Nephron progenitor cell (in vitro differentiated cells): ENCODE results near the gene IFNA14.

Experiments
- DNase-seq: peaks from one replicate; pipeline ENCODE4 v3.0.0; 2021
- H3K27ac Mint-ChIP-seq: 2 replicates; pipeline ENCODE4 v1.8.0; 2021; ENCODE audit warnings: mild to moderate bottlenecking, moderate library complexity, mixed read lengths
- H3K27me3 Mint-ChIP-seq: 2 replicates; pipeline ENCODE4 v1.8.0; 2021; ENCODE audit warnings: mild to moderate bottlenecking, low read depth, mixed read lengths; ENCODE audit not compliant: poor library complexity
- H3K36me3 Mint-ChIP-seq: 2 replicates; pipeline ENCODE4 v1.8.0; 2021; ENCODE audit warnings: low read depth, mixed read lengths
- H3K4me1 Mint-ChIP-seq: 2 replicates; pipeline ENCODE4 v1.8.0; 2021; ENCODE audit warnings: mixed read lengths
- H3K4me3 Mint-ChIP-seq: 2 replicates; pipeline ENCODE4 v1.8.0; 2021; ENCODE audit warnings: mild to moderate bottlenecking, moderate library complexity, mixed read lengths
- H3K9me3 Mint-ChIP-seq: 2 replicates; pipeline ENCODE4 v1.8.0; 2021; ENCODE audit warnings: mild to moderate bottlenecking, moderate library complexity, mixed read lengths
- TF ChIP-seq, protein P1 (sequence below): fragments of 200-600 bp; sonication (generic); IDR thresholded peaks from 2 replicates; pipeline ENCODE4 v1.5.0; 2021; ENCODE audit warnings: antibody characterized with exemption

IFNA14 gene

DNA sequence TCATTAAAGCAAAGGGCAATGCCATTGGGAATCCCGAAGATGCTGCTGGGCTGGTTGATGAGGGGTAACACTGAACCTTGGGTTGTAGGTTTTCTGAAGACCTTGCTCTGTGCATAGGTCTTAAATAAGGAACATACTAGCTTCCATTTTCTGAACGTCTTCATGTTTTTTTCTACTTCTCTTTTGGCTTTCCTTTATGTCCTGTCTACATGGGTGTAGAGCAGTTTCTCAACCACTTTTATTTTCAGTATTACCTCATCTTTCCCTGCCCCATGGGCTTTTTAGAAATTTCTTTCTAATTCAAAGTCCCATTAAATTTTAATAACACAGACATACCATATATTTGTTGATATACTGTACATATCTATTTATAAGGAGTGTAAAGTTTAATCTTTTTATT is at the start of gene IFNA14:
Gene IFNA14, minus strand, starts transcription at position 95 of the 400 bp plus-strand sequence. Its CDS starts 70 bp downstream, at position 25.
- H3K4me1 Mint-ChIP-seq, result no peaks in the 10 kb centered on the region
- H3K9me3 Mint-ChIP-seq, result no peaks in the 10 kb centered on the region
- no peaks in the 10 kb centered on the region for H3K36me3 Mint-ChIP-seq
- H3K4me3 Mint-ChIP-seq, result no peak within 1 kb of the TSS
- peaks cover 20% of the 10 kb centered on the region for H3K27me3 Mint-ChIP-seq
- TF ChIP-seq, protein P1, sequence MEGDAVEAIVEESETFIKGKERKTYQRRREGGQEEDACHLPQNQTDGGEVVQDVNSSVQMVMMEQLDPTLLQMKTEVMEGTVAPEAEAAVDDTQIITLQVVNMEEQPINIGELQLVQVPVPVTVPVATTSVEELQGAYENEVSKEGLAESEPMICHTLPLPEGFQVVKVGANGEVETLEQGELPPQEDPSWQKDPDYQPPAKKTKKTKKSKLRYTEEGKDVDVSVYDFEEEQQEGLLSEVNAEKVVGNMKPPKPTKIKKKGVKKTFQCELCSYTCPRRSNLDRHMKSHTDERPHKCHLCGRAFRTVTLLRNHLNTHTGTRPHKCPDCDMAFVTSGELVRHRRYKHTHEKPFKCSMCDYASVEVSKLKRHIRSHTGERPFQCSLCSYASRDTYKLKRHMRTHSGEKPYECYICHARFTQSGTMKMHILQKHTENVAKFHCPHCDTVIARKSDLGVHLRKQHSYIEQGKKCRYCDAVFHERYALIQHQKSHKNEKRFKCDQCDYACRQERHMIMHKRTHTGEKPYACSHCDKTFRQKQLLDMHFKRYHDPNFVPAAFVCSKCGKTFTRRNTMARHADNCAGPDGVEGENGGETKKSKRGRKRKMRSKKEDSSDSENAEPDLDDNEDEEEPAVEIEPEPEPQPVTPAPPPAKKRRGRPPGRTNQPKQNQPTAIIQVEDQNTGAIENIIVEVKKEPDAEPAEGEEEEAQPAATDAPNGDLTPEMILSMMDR, result no peak
- H3K27ac Mint-ChIP-seq, result no peak within 1 kb of the TSS
- DNase-seq, result no peak

GRCh38 chr9:21287280-21287679 is 47.5 kb upstream of the IFNA14 start:
- Mint-ChIP-seq H3K36me3 (no peaks in the 10 kb centered on the region), H3K27ac (no peak overlapping the region), H3K9me3 (no peaks in the 10 kb centered on the region), H3K4me1 (no peaks in the 10 kb centered on the region), H3K27me3 (peaks cover 34% of the 10 kb centered on the region), H3K4me3 (no peak overlapping the region)
- no peak for DNase-seq
- TF ChIP-seq, protein P1, result no peak

- H3K4me3 Mint-ChIP-seq, result no peak overlapping the region
- TF ChIP-seq, protein P1, result no peak
- no peak overlapping the region for H3K27ac Mint-ChIP-seq
- H3K27me3 Mint-ChIP-seq, result peaks cover 41% of the 10 kb centered on the region
- H3K9me3 Mint-ChIP-seq, result no peaks in the 10 kb centered on the region
- DNase-seq, result no peak
- H3K4me1 Mint-ChIP-seq, result no peaks in the 10 kb centered on the region
- H3K36me3 Mint-ChIP-seq, result no peaks in the 10 kb centered on the region
These were observed 46.9 kb upstream of the IFNA14 start for GRCh38 chr9:21286659-21287058.

GRCh38 chr9:21286099-21286498 is 46.3 kb upstream of the IFNA14 start:
- no peak overlapping the region for H3K4me3 Mint-ChIP-seq
- peaks cover 42% of the 10 kb centered on the region for H3K27me3 Mint-ChIP-seq
- H3K4me1 Mint-ChIP-seq, result no peaks in the 10 kb centered on the region
- TF ChIP-seq, protein P1, result no peak
- no peaks in the 10 kb centered on the region for H3K36me3 Mint-ChIP-seq
- H3K27ac Mint-ChIP-seq, result no peak overlapping the region
- H3K9me3 Mint-ChIP-seq, result no peaks in the 10 kb centered on the region
- DNase-seq, result no peak

DNA sequence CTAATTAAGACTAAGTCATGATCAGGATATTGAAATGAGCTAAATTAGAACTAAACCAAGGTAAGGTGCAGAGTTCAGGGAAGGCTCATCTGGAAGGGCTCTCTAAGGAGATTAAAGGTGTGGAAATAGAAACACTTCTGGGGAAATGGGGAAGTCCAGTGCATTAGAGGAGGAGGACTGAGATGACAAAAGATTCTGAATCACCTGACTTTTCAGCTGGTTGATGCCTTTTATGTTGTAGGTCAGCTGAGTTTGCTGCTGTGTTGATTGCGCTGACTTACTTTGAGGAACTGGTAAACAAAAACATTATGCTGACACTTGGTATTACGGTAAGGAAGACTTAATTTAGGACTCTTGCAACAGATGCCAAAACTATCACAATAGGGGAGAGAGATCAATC is 41.5 kb upstream of the IFNA14 start:
- no peaks in the 10 kb centered on the region for H3K9me3 Mint-ChIP-seq
- peaks cover 41% of the 10 kb centered on the region for H3K27me3 Mint-ChIP-seq
- TF ChIP-seq, protein P1, result no peak

DNA sequence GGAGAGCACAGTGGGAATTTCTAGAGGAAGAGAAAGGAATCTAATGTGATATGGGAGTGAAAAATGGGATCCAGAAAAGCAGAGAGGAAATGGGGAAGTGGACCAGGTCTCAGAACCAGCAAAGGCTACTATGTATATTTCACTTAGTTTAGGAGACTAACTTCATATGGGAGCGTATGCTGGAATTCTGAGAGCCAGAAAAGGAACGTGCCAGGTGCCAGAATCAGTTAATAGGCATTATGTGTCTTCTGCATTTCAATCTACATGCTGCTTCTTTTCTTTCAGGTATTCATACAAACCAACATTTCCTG is 28.5 kb upstream of the IFNA14 start:
- DNase-seq, result no peak
- no peak overlapping the region for H3K27ac Mint-ChIP-seq
- no peak overlapping the region for H3K4me3 Mint-ChIP-seq
- H3K4me1 Mint-ChIP-seq, result no peaks in the 10 kb centered on the region
- peaks cover 19% of the 10 kb centered on the region for H3K9me3 Mint-ChIP-seq
- peaks cover 76% of the 10 kb centered on the region for H3K27me3 Mint-ChIP-seq
- TF ChIP-seq, protein P1, result no peak
- no peaks in the 10 kb centered on the region for H3K36me3 Mint-ChIP-seq

More for the DNA sequence above, 41.5 kb upstream of the IFNA14 start:
- H3K4me3 Mint-ChIP-seq, result no peak overlapping the region
- no peak for DNase-seq
- H3K4me1 Mint-ChIP-seq, result no peaks in the 10 kb centered on the region
- H3K27ac Mint-ChIP-seq, result no peak overlapping the region
- no peaks in the 10 kb centered on the region for H3K36me3 Mint-ChIP-seq
